Right lobe of liver (tissue), 6 donors: ENCODE data around the gene SIK2. TPM values are rescaled to one million over a fixed set of nuclear protein-coding genes. Genes with fewer than 3 reads are reported as not detected.

ENCODE experiments used
- ATAC-seq, 4 donors: fragments of 200-7000 bp; cut with Tn5 transposase; one replicate each; pipeline ENCODE4 v1.9.1; 2020; ENCODE audit warnings: mild to moderate bottlenecking in 4 of 4, moderate library complexity in 4 of 4
- DNase-seq, 3 donors: peaks; one replicate each; pipeline ENCODE4 v3.0.0-alpha.2; 2020
- H3K27ac ChIP-seq, 3 donors: fragments of 200-600 bp; one replicate each; pipeline ENCODE4 v1.8.0; 2022
- H3K27me3 ChIP-seq, 2 donors: fragments of 200-600 bp; one replicate each; pipeline ENCODE4 v1.8.0; 2022
- H3K36me3 ChIP-seq, 4 donors: fragments of 200-600 bp; sonication (generic) in 1 of 4; one replicate each; pipeline versions ENCODE4 v1.5.1 to v1.8.0; 2017 to 2022; ENCODE audit warnings: control low read depth in 1 of 4
- H3K4me1 ChIP-seq, 4 donors: fragments of 200-600 bp; sonication (generic) in 1 of 4; one replicate each; pipeline versions ENCODE4 v1.5.1 to v1.8.0; 2017 to 2022; ENCODE audit warnings: control low read depth in 1 of 4
- H3K4me3 ChIP-seq, 3 donors: fragments of 200-600 bp; one replicate each; pipeline ENCODE4 v1.8.0; 2022
- H3K9me3 ChIP-seq, 4 donors: fragments of 200-600 bp; sonication (generic) in 1 of 4; one replicate each; pipeline versions ENCODE4 v1.5.1 to v1.8.0; 2017 to 2022; ENCODE audit warnings: control low read depth in 1 of 4
- POLR2A ChIP-seq: fragments of 450-650 bp; IDR thresholded peaks from one replicate; pipeline ENCODE4 v1.6.1; 2017; ENCODE audit warnings: antibody characterized with exemption, mild to moderate bottlenecking
- WGBS: methylation state at CpG from one replicate; pipeline ENCODE4 v1.1.6; 2018; ENCODE audit warnings: low coverage, low lambda C conversion rate; ENCODE audit not compliant: insufficient coverage; ENCODE audit errors: missing lambda C conversion rate; 5-methylcytosine and 5-hydroxymethylcytosine counted together
- intact Hi-C, 2 donors: fragments of 100-400 bp; cut with DNase I; formaldehyde crosslinking; loops; one replicate each; pipeline versions ENCODE4 v1.11.2 to v1.14.1; 2022
- total RNA-seq, 6 experiments: library from RNA; depleted of rRNA in 2 of 6; stranded (reverse); fragments of >200 nt in 2 of 6; fragmentation: NEBNext Ultra II Directional in 3 of 6; extraction: Animal tissue kit (Norgen Biotek cat#: 25700) in 3 of 6; gene quantifications; one replicate each; pipeline versions ENCODE4 v1.1.0 to v1.2.4, GENCODE V29; 2016 to 2023
- TF ChIP-seq, protein P1 (sequence below), 4 donors: fragments of 200-600 bp in 3 of 4; fragments of 450-650 bp in 1 of 4; IDR thresholded peaks; one replicate each; pipeline versions ENCODE4 v1.5.1 to v1.8.0; 2016 to 2022; ENCODE audit warnings: antibody characterized with exemption in 4 of 4, mild to moderate bottlenecking in 2 of 4
- donor health status: DM: no; HTN: yes; CAD: no.
- donor health status: DM: no; HTN: no; CAD: no.
- donor health status: DM: no; HTN: no; CAD: no.
- donor health status: DM: no; HTN: yes; CAD: no.
- donor health status: DM: no; HTN: yes; CAD: no.

Gene SIK2
- total RNA-seq, 6 experiments from 2014 or later = 15.4 to 39.5 (median 26.4) TPM

DNA sequence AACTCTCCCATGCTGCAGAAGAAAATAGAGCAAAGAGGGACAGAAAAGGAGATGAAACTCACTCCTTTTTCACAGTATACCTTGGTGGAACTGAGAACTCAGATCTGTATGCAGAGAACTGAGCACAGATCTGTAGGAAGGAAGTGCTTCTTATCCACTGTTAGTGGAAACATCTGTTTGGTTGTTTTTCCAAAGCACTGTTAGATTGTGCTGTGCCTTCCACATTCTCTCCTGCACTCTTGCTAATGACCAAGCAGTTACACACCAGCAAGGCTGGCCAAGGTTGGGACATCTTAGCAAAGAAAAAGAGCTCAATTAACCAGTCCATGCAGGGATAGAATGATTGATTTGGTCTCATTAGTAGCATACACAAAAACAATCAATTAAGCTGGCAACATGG, 20.1 kb upstream of the SIK2 start:
- no peaks in the 10 kb centered on the region for H3K27me3 ChIP-seq
- intact Hi-C loops = loop anchor here in 1 of 2 donors (10.0 kb wide), 1 partner anchor 263 kb away; no protein-coding TSS in a partner anchor
- no peaks in the 10 kb centered on the region for H3K36me3 ChIP-seq
- no peaks in the 10 kb centered on the region for H3K9me3 ChIP-seq
- H3K27ac ChIP-seq = no peak overlapping the region
- DNase-seq (no peak), ATAC-seq (peak; percentile 18 to 55 (median 29))
- no peak for TF ChIP-seq POLR2A
- TF ChIP-seq, protein P1, sequence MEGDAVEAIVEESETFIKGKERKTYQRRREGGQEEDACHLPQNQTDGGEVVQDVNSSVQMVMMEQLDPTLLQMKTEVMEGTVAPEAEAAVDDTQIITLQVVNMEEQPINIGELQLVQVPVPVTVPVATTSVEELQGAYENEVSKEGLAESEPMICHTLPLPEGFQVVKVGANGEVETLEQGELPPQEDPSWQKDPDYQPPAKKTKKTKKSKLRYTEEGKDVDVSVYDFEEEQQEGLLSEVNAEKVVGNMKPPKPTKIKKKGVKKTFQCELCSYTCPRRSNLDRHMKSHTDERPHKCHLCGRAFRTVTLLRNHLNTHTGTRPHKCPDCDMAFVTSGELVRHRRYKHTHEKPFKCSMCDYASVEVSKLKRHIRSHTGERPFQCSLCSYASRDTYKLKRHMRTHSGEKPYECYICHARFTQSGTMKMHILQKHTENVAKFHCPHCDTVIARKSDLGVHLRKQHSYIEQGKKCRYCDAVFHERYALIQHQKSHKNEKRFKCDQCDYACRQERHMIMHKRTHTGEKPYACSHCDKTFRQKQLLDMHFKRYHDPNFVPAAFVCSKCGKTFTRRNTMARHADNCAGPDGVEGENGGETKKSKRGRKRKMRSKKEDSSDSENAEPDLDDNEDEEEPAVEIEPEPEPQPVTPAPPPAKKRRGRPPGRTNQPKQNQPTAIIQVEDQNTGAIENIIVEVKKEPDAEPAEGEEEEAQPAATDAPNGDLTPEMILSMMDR (IDR thresholded peaks at IDR 0.05) = no peak
- no peaks in the 10 kb centered on the region for H3K4me1 ChIP-seq
- H3K4me3 ChIP-seq = no peak overlapping the region

DNA sequence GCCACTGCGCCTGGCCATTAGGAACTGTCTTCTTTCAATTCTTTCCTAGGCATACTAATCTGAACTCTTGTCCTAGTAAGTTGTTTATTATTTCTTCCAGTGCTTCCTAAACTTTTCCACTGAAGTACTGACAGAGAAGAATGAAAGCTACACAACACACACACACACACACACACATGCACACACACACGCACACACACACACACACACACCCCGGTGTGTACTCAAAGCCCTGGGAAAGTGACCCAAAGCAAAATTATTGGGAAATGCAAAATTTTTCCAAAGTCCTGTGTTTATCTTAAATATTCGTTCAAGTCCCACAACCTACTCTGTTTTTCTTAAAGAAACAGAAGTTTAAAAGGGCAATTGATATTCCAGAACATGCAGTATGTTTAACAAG, 19.4 kb upstream of the SIK2 start:
- no peaks in the 10 kb centered on the region for H3K4me1 ChIP-seq
- WGBS = 23% methylated on average over 4 of the region's 4 CpGs
- TF ChIP-seq, protein P1 (IDR thresholded peaks at IDR 0.05) = no peak
- TF ChIP-seq POLR2A = no peak
- H3K27me3 ChIP-seq = no peaks in the 10 kb centered on the region
- ATAC-seq (peak; percentile 37 to 65 (median 50)), DNase-seq (no peak)
- H3K9me3 ChIP-seq = no peaks in the 10 kb centered on the region
- no peaks in the 10 kb centered on the region for H3K36me3 ChIP-seq
- H3K4me3 ChIP-seq = no peak overlapping the region
- intact Hi-C loops = loop anchor here in 1 of 2 donors (10.0 kb wide), 1 partner anchor 262 kb away; no protein-coding TSS in a partner anchor
- H3K27ac ChIP-seq = no peak overlapping the region

DNA sequence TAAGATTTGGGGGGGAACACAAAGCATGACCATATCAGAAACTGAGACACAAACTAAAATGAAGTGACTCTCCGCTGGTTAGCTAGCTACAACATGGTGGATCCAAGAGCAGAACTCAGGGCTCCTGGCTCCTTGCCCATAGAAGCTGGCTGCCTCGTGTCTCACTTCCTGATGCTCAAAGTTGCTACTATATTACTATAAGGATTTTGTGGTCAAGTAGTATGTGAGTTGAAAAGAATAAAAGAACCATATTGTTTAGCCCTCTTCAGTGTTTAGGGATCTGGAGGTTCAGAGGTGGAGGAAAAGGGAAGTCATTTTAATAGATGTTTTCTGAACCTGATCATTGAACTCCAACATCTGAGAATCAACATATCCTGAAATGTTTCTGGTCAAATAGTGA, 16.9 kb upstream of the SIK2 start:
- no peaks in the 10 kb centered on the region for H3K27me3 ChIP-seq
- 40% methylated on average over 2 of the region's 2 CpGs for WGBS
- no peak overlapping the region for H3K4me3 ChIP-seq
- intact Hi-C loops = loop anchor here in 1 of 2 donors (10.0 kb wide), 1 partner anchor 259 kb away; no protein-coding TSS in a partner anchor
- H3K36me3 ChIP-seq = no peaks in the 10 kb centered on the region
- peak in 1 of 4 donors; percentile 9 for ATAC-seq
- no peak overlapping the region for H3K27ac ChIP-seq
- no peaks in the 10 kb centered on the region for H3K9me3 ChIP-seq
- TF ChIP-seq, protein P1 (IDR thresholded peaks at IDR 0.05) = no peak
- TF ChIP-seq POLR2A = no peak
- H3K4me1 ChIP-seq = no peaks in the 10 kb centered on the region
- no peak for DNase-seq

DNA sequence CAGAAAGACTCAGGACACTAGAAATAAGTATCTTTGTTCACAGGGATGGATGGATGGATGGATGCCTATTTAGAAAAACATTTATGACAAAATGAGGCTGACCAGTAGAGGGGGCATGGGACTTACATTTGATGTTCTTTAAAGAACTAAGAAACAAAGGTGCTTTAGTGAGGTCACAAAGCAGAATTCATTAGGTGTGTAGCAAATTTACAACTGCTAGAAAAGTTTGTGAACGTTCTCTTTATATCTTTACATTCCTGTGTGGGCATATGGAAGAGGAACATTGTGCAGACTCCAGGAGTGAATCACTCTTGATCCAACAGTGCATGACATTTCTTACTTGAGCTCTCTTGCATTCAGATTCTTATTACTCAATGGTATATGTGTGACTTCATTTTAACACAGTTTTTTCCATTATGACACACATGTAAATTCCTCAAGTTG, 15.8 kb upstream of the SIK2 start:
- no peak for TF ChIP-seq POLR2A
- TF ChIP-seq, protein P1 (IDR thresholded peaks at IDR 0.05) = peak; percentile 56 to 69 (median 56)

More for the DNA sequence above, 15.8 kb upstream of the SIK2 start:
- Histone ChIP-seq H3K36me3 (no peaks in the 10 kb centered on the region), H3K27me3 (no peaks in the 10 kb centered on the region), H3K4me3 (no peak overlapping the region), H3K9me3 (no peaks in the 10 kb centered on the region), H3K4me1 (no peaks in the 10 kb centered on the region), H3K27ac (no peak overlapping the region)
- peak; percentile 80 to 85 (median 81) for ATAC-seq
- WGBS = 22% methylated on average over 1 of the region's 1 CpG
- intact Hi-C loops = loop anchor here in 1 of 2 donors (10.0 kb wide), 1 partner anchor 258 kb away; no protein-coding TSS in a partner anchor
- DNase-seq = no peak
